ENCODE measurements around the gene HABP4.

DNA sequence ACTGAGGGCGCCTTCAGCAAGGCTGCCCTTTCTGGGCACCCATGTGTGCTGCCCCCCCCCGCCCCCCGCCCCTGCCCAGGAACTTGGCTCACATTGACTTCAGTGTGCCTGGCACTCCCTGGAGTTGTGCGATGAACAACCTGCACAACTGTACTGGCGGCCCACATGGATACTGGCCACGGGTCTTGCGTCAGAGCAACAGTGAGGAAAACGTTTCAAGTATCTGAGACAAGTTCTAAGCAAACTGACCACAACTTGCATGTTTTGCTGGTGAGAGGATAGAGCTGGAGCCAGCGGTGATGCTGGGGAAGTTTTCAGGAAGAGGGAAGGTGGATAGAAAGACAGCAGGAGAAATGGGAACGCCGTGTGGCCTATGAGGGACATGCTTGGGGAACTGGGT lies 45.4 kb downstream of the HABP4 start:
- TF ChIP-seq, protein P1, sequence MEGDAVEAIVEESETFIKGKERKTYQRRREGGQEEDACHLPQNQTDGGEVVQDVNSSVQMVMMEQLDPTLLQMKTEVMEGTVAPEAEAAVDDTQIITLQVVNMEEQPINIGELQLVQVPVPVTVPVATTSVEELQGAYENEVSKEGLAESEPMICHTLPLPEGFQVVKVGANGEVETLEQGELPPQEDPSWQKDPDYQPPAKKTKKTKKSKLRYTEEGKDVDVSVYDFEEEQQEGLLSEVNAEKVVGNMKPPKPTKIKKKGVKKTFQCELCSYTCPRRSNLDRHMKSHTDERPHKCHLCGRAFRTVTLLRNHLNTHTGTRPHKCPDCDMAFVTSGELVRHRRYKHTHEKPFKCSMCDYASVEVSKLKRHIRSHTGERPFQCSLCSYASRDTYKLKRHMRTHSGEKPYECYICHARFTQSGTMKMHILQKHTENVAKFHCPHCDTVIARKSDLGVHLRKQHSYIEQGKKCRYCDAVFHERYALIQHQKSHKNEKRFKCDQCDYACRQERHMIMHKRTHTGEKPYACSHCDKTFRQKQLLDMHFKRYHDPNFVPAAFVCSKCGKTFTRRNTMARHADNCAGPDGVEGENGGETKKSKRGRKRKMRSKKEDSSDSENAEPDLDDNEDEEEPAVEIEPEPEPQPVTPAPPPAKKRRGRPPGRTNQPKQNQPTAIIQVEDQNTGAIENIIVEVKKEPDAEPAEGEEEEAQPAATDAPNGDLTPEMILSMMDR (IDR thresholded peaks at IDR 0.05), result no peak
- TF ChIP-seq POLR2A (IDR thresholded peaks at IDR 0.05) (no peak), EP300 (IDR thresholded peaks at IDR 0.05) (peak in 1 of 2 donors; percentile 31)
